GM19240 (cell line): ENCODE results near the gene SCN8A.
"Not testable (repeated sequence)": the region's sequence is repeated elsewhere in the genome, so short reads cannot be mapped to it uniquely, and the experiment has no call there.

Experiments
- DNase-seq: peaks from one replicate; pipeline ENCODE4 v3.0.0; 2011; ENCODE audit warnings: low spot score; ENCODE audit not compliant: insufficient read length

The SCN8A gene

GRCh38 chr12:51763743-51764142 lies 172.7 kb downstream of the SCN8A start:
- DNase-seq: no peak

GRCh38 chr12:51766067-51766676 lies 175.1 kb downstream of the SCN8A start:
- DNase-seq: no peak

- DNase-seq: no peak
Observed at GRCh38 chr12:51771008-51771407, 180.0 kb downstream of the SCN8A start.

GRCh38 chr12:51773145-51773869 lies 182.3 kb downstream of the SCN8A start:
- no peak for DNase-seq

- no peak for DNase-seq
Observed at GRCh38 chr12:51774933-51775332, 183.9 kb downstream of the SCN8A start.

- DNase-seq: no peak
Observed at GRCh38 chr12:51777457-51777856, 186.4 kb downstream of the SCN8A start.

GRCh38 chr12:51777973-51778372 lies 186.9 kb downstream of the SCN8A start:
- DNase-seq: no peak

GRCh38 chr12:51779876-51780275 lies 188.8 kb downstream of the SCN8A start:
- DNase-seq: no peak

- no peak for DNase-seq
Observed at GRCh38 chr12:51784688-51785087, 193.7 kb downstream of the SCN8A start.

GRCh38 chr12:51785906-51786305 lies 194.9 kb downstream of the SCN8A start:
- DNase-seq: no peak

- DNase-seq: no peak
Observed at GRCh38 chr12:51788876-51789275, 197.8 kb downstream of the SCN8A start.

- no peak for DNase-seq
Observed at GRCh38 chr12:51792417-51792816, 201.4 kb downstream of the SCN8A start.

- no peak for DNase-seq
Observed at GRCh38 chr12:51793201-51793600, 202.2 kb downstream of the SCN8A start.

GRCh38 chr12:51797301-51797700 lies 206.3 kb downstream of the SCN8A start:
- no peak for DNase-seq

- not testable (repeated sequence) for DNase-seq
Observed at GRCh38 chr12:51798051-51798450, 207.0 kb downstream of the SCN8A start.

GRCh38 chr12:51798501-51798900 lies 207.5 kb downstream of the SCN8A start:
- no peak for DNase-seq

- no peak for DNase-seq
Observed at GRCh38 chr12:51801027-51801426, 210.0 kb downstream of the SCN8A start.

GRCh38 chr12:51806896-51807295 lies 215.9 kb downstream of the SCN8A start:
- DNase-seq: no peak

GRCh38 chr12:51809193-51809592 lies 218.2 kb downstream of the SCN8A start:
- no peak for DNase-seq

- no peak for DNase-seq
Observed at GRCh38 chr12:51811203-51812202, 220.5 kb downstream of the SCN8A start.

- no peak for DNase-seq
Observed at GRCh38 chr12:51812871-51813270, 221.8 kb downstream of the SCN8A start.

GRCh38 chr12:51813931-51814310 lies 222.9 kb downstream of the SCN8A start:
- DNase-seq: no peak
